Measurements from ENCODE around the gene IL2.

IL2 gene

GRCh38 chr4:122456231-122457116 lies at the start of gene IL2:
Gene IL2, minus strand, starts transcription at chr4:122456725. Its CDS starts 285 bp downstream, at chr4:122456440.
- no peak for DNase-seq (ENCODE audit: low read depth)

DNA sequence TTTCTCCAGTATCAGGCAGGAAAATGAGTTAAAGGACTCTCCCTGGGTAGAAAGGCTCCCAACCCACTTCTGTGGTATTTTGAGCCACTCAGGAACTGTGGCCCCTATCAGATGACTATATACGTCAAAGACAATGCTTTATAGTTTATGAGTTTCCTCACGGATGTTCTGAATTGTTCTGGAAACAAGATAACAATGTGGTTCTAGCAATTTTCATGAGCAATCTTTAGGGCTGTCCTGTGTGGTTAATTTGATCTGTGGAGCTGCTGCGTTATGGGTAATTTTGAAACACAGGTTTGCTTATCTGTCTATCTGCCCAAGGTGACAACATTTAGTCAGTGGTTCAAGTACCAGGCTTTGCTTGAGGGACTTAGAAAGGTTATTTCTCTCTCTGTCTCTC lies 46.7 kb upstream of the IL2 start:
- DNase-seq (ENCODE audit: low read depth), result no peak

GRCh38 chr4:122500852-122501501 lies 44.5 kb upstream of the IL2 start:
- DNase-seq (ENCODE audit: low read depth), result no peak

GRCh38 chr4:122489061-122489460 lies 32.5 kb upstream of the IL2 start:
- DNase-seq (ENCODE audit: low read depth), result no peak

DNA sequence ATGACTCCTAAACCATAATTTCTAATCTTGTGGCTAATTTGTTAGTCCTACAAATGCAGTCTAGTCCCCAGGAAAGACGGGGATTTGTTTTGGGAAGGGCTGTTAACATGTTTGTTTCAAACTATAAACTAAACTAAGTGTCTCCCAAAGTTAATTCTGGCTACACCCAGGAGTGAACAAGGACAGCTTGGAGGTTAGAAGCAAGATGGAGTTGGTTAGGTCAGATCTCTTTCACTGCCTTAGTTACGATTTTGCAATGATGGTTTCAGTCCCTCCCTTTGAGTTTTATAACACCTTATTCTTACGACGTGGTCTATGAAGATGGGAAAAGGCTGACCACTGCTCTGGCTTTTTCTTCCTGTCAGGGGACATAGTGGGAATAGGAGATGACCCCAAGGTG lies 27.0 kb upstream of the IL2 start:
- DNase-seq (ENCODE audit: low read depth), result no peak

DNA sequence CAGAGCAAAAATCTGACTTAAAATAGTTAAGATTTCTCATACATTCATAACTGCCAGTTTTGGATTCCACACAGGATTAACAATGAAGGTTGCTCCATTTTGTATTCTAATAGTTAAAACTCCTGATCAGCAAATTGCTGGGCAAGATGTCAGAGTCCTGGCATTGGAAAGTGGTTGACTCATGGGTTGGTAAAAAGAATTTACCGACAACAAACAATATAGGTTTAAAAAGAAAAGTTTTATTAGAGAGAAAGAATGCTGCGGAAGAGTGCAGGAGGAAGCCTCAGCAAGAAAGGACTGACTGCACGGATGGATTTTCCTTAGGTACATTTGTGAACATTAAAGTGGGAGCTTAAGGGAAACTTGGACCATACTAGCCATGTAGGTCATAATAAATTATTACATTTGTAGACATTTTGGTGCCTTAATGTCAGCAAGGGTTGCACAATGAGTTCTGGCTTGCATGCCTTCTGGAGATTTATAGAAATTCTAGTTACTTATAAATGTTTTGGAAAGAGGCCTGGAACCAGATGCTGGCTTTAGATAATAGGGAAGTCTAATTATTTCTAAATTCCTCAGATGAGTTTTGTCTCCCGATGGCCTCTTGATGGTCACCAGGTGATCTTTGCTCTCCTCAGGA lies 25.4 kb upstream of the IL2 start:
- no peak for DNase-seq (ENCODE audit: low read depth)

DNA sequence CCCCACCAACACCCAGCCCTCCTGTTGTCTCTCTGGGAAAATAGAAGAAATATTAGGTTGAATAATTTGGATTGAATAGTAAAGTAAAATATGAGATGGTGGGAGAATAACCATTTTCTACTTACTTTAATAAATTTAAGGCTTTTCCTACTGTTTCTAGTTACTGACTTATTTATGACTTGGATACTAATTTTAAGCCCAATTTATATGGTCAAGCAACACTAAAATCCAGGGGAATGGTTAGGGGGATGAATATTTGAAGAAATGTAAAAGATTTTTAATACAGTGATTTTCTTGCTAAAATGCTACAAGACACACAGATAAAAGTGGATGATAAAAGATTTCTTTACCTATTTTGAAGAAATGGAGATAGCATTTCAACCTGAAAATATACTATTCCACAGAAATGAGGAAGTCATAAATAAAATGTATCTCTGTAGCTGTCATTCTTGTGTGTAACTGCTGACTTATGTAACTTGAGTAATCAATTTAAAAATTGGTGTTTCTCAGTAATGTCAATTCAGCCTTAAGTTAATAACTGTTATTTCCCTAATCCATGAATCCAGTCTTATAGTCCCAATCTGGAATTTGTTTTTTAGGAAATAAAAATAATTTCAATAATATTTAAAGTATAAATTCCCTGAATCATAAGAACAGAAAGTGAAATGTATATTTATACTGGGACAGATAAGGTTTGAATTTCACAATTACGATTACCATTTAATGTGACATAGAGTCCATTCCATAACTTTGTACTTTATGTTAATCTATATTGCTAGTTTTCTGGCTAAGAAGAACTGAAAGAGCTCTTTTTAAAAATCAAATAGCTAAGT lies 24.3 kb upstream of the IL2 start:
- DNase-seq (ENCODE audit: low read depth), result no peak

GRCh38 chr4:122479935-122480416 lies 23.5 kb upstream of the IL2 start:
- DNase-seq (ENCODE audit: low read depth), result no peak

DNA sequence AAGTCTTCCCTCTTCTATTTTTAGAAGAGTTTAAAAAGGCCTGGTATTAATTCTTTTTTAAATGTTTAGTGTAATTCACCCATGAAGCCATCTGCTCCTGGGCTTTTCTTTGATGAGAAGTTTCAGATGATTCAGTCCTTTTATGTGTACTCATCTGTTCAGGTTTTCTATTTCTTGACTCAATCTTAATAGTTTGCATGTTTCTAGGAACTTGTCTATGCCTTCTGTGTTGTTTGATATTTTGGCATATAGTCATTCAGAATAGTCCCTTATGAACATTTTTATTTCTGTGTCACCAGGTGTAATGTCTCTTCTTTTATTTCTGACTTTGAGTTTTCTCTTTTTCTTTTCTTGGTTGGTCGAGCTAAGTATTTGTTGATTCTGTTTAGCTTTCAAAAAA lies 20.2 kb upstream of the IL2 start:
- DNase-seq (ENCODE audit: low read depth), result no peak

- no peak for DNase-seq (ENCODE audit: low read depth)
Observed at GRCh38 chr4:122476126-122476525, 19.6 kb upstream of the IL2 start.

DNA sequence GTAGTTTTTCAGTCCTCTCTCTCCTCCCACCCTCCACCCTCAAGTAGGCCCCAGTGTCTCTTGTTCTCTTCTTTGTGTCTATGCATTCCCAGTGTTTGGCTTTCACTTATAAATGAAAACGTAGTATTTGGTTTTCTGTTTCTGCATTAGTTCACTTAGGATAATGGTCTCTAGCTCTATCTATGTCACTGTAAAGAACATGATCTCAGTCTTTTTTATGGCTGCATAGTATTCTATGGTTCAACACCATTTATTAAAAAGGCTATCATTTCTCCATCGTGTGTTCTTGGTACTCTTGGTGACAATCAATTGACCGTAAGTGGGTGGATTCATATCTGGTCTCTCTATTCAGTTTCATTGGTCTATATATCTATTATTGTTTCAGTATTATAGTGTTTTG lies 18.7 kb upstream of the IL2 start:
- no peak for DNase-seq (ENCODE audit: low read depth)

DNA sequence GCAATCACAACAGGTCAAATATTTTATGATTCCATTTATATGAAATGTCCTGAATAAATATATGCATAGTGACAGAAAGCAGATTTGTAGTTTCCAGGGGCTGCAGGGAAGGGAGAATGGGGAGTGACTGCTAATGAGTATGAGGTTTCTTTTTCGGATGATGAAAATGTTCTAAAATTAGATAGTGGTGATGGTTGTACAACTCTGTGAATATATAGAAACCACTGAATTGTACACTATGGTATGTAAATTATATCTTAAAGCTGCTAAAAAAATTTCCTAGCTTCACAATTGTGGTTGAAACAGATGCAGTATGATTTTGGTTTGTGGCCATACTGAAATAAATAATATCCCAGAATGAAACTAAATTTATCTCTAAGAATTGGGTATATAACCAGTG lies 12.9 kb upstream of the IL2 start:
- no peak for DNase-seq (ENCODE audit: low read depth)

GRCh38 chr4:122458625-122459024 lies 2.1 kb upstream of the IL2 start:
- peak; percentile 4 for DNase-seq (ENCODE audit: low read depth)

DNA sequence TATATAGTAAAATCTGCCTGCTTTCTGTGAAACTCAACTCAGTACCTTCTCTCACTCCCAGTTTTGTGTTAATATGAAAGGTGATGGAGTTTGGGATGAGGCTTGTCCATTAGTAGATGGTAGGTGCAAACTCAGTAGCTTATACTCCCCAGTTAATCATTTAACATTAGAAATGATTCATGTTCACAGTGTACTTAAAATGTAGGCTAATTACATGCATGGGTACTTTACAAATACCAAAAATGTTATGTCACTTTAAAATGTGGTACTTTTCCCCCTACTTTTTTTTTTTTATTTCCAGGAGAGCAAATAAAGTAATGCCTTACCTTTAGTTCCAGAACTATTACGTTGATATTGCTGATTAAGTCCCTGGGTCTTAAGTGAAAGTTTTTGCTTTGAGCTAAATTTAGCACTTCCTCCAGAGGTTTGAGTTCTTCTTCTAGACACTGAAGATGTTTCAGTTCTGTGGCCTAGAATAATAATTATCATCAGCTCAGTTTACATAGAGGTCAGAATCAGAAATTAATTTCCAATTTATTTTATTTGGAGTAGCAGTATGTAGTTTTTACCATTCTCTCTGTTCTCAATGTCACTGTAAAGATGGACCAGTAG lies 3.0 kb downstream of the IL2 start:
- DNase-seq (ENCODE audit: low read depth), result no peak

DNA sequence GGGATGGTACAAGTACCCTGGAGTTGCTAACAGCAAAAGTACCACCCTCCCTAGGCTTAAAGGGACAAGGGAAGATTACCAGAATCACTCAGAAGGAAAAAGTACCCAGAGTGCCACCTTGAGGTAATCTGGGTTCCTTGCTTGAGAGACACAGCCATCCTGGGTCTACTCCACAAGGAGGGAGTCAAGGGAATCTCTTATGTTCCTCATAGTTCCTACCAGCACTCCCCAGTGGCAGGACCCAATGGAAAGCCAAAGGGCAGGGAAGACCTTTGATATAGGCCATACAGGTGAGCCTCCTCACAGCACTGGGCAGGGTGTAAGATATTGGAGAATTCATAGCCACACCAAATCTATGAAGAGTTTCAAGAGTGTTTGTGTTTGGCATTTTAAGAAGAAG lies 5.7 kb downstream of the IL2 start:
- DNase-seq (ENCODE audit: low read depth), result no peak

- DNase-seq (ENCODE audit: low read depth), result no peak
Observed at GRCh38 chr4:122434285-122434684, 22.2 kb downstream of the IL2 start.

GRCh38 chr4:122431351-122431750 lies 25.2 kb downstream of the IL2 start:
- DNase-seq (ENCODE audit: low read depth), result no peak

DNA sequence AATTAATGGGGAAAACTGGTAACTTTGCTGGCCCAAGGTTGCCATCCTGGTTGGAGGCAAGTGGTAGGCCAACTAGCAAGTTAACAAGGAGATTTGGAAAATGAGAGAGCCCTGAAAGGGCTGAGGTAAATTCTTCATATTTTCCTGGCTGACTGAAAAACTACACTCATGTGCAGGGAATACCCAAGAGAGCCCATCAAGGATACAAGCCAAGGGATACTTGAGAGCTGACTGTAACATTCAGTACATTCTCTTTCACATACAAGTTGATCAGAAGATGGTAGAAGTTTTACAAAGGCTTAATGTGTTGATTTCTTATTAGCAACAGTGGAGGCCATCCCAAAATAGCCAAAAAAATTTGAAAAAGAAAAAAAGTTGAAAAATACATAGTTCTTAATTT lies 33.3 kb downstream of the IL2 start:
- no peak for DNase-seq (ENCODE audit: low read depth)

GRCh38 chr4:122412547-122412946 lies 44.0 kb downstream of the IL2 start:
- DNase-seq (ENCODE audit: low read depth), result no peak

DNA sequence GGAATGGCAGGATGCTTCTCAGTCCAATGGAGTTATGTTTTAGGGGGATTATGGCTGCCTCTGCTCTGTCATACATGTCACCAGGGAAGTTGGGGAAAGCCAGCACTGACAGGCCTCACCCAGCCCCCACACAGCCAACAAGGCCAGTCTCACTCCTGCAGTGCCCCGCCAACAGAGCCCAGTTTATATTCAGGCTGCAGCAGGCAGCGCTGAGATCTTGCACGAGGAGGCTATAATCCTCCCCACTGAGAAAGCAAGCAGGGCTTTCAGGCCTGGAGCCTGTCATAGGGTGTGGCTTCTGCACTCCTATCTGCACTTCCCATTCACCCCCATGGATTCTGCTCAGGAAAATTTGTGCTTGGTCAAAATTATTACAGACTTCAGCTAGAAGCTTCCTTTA lies 52.7 kb downstream of the IL2 start:
- no peak for DNase-seq (ENCODE audit: low read depth)

Data from activated gamma-delta T cell treated with anti-CD3 and anti-CD28 coated beads, Interleukin-2, amount 50 U/mL, for 16 hours (primary cell).